Midbrain (tissue), 1 donor: Measurements from ENCODE around the gene FSCN2.
"Not testable (repeated sequence)": the region's sequence is repeated elsewhere in the genome, so short reads cannot be mapped to it uniquely, and the experiment has no call there.

Experiments used
- DNase-seq: peaks from one replicate; lab custom pipeline; 2025; lab: John Stamatoyannopoulos, UW

Gene FSCN2

DNA sequence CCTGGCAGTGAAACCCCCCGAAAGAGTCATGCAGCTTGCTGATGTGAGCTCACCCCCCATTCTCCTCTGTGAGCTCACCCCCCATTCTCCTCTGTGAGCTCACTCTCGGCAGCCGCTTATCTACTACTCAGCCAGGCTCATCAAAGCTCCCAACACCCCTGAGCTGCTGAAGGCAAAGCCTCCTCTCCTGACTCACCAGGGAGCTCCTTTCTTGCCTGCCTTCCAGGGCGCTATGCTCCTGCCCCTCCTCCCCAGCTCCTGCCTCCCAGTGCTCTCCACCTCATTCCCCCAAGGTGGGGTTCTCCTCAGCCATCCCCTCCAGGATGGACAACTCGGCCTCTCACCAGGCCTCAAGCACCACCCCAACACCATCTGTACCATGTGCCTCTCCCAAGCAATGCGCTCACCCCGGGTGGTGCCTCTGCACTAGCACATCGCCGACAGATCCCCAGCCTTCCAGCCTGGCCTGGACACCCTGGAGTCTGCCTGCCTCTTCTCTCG is 51.7 kb downstream of the FSCN2 start:
- DNase-seq, result no peak

DNA sequence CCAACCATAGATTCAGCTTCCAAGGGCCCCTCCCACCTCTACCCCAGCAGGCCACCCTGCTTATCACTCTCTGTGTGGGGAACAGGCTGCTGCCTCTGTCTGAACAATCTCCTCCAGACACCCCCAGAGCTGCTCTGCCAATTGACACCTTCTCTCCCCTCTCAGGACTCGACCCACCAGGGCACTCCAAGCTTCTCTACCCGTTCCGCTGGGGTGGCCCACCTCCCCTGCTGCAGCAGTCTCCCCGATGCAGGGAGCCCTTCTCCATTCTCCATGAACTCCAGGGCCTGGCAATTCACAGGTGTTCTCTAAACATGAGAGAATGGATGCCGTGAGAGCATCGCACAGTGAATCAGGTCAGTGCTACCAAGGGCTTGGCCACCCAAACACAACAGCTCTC is 52.3 kb downstream of the FSCN2 start:
- DNase-seq, result no peak

DNA sequence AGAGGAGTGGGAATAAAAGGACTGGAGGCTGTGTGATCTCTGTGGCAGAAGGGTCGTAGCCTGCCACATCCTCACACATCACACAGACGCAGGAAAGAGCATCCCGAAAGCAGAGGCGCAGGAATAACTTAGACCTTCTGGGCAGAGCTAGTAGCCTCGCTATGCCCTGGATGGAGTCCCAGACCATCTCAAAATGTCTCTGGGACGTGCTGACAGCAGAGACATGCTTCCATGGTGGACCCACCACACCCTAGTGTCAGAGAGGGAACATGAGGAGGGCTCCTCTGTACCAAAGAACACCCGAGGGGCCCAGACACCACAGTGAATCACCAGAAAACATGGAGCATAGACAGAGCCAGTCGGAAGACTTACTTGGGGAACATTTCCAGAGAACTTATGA is 53.6 kb downstream of the FSCN2 start:
- no peak for DNase-seq

- no peak for DNase-seq
Observed at GRCh38 chr17:81582341-81582740, 54.2 kb downstream of the FSCN2 start.

DNA sequence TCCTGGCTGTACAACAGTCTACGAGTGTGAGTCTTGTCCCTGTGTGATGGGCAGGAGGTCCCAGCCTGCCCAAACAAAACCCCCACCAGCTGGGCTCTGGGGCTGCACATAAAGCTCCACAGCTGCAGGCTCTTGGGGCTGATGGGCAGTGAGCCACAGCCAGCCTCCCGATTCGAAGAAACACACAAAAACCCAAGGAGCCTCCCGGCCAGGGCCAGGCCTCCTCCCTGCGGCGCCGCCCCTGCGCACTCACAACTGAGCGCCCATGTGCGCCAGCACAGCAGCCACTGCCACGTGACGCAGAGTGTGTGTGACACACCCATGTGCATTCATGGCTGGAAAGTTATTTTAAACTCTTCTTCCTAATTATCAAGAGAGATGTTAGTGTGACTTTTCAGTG is 54.6 kb downstream of the FSCN2 start:
- DNase-seq, result no peak

DNA sequence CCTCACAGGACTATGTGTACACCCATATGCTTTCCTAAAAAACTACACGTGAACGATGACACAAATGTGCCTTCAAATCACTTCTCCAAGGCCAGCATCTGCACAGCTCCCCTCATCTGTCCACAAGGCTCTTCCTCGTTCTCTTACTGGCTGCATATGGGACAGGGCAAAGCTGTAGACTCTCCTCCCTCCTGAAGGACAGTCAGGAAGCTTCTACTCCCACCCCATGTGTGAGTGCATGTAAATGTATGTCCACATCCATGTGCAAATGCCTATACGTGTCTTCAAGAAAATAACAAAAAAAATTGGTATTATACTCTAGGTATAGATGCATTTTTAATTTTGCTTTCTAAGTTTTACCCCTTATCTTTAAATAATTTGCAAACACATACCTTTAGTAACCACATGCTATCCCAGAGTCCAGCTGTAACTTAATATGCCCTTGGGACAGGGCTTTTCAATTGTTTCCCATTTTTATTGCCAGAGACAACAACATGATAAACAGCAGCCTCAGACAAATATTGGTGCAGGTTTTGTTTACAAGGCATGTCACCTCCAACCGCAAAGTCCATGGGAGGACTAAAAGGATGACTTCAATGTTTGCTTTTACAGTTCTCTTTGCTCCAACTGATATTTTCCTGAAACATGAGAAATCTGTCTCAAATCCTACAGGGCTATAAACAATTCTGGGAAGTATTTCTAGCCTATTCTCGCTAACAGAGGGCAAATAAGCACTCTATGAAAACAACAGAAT is 55.6 kb downstream of the FSCN2 start:
- no peak for DNase-seq

- not testable (repeated sequence) for DNase-seq
Observed at GRCh38 chr17:81584771-81585170, 56.6 kb downstream of the FSCN2 start.

- DNase-seq, result no peak
Observed at GRCh38 chr17:81586096-81586495, 57.9 kb downstream of the FSCN2 start.
